Measurements from ENCODE around the gene HS1BP3. TPM values are rescaled to one million over a fixed set of nuclear protein-coding genes. Genes with fewer than 3 reads are reported as not detected.

Gene HS1BP3
- total RNA-seq, 2 donors from 2014 or later, result 37.1 to 41.8 TPM

- no peak for DNase-seq (ENCODE audit: low spot score)
- intact Hi-C loops (cut with DNase I), result no loop called here
Measured at GRCh38 chr2:20573620-20574422, 77.1 kb downstream of the HS1BP3 start.

GRCh38 chr2:20572221-20572620, 78.7 kb downstream of the HS1BP3 start:
- no peak for DNase-seq (ENCODE audit: low spot score)
- intact Hi-C loops (cut with DNase I), result no loop called here

- DNase-seq (ENCODE audit: low spot score), result no peak
- intact Hi-C loops (cut with DNase I), result no loop called here
Measured at GRCh38 chr2:20571644-20572215, 79.2 kb downstream of the HS1BP3 start.

- DNase-seq (ENCODE audit: low spot score), result no peak
- intact Hi-C loops (cut with DNase I), result no loop called here
Measured at GRCh38 chr2:20571231-20571630, 79.7 kb downstream of the HS1BP3 start.

- intact Hi-C loops (cut with DNase I), result no loop called here
- no peak for DNase-seq (ENCODE audit: low spot score)
Measured at GRCh38 chr2:20570249-20570648, 80.6 kb downstream of the HS1BP3 start.

- DNase-seq (ENCODE audit: low spot score), result no peak
- intact Hi-C loops (cut with DNase I), result no loop called here
Measured at GRCh38 chr2:20569464-20570223, 81.3 kb downstream of the HS1BP3 start.

- intact Hi-C loops (cut with DNase I), result no loop called here
- DNase-seq (ENCODE audit: low spot score), result peak; percentile 80
Measured at GRCh38 chr2:20568501-20569463, 82.1 kb downstream of the HS1BP3 start.

- intact Hi-C loops (cut with DNase I), result no loop called here
- DNase-seq (ENCODE audit: low spot score), result no peak
Measured at GRCh38 chr2:20567926-20568179, 83.0 kb downstream of the HS1BP3 start.

Other genes starting within 250 kb of the HS1BP3 start
- gene RHOB, start 204.0 kb downstream of the HS1BP3 start, total RNA-seq, result 1,000 to 10,000 TPM in 1 of 2 donors, 100 to 1,000 TPM in 1; 742 to 1,258 TPM
- 1 to 10 TPM; 3.6 to 3.8 TPM for gene GDF7, start 16.0 kb upstream of the HS1BP3 start, total RNA-seq
- gene LDAH, start 172.0 kb upstream of the HS1BP3 start, total RNA-seq, result 10 to 100 TPM; 13.6 to 16.9 TPM